DMS53 (cell line): ENCODE data around the gene SUGP2.
"Not testable (repeated sequence)": the region's sequence is repeated elsewhere in the genome, so short reads cannot be mapped to it uniquely, and the experiment has no call there.

Experiments used
- DNase-seq: peaks from one replicate; lab custom pipeline; 2025; lab: John Stamatoyannopoulos, UW

Gene SUGP2

GRCh38 chr19:19031891-19032290 is 1.4 kb downstream of the SUGP2 start:
- DNase-seq, result no peak

- no peak for DNase-seq
These were observed 4.8 kb downstream of the SUGP2 start for GRCh38 chr19:19028526-19028925.

GRCh38 chr19:19027228-19027627 is 6.1 kb downstream of the SUGP2 start:
- DNase-seq, result no peak

GRCh38 chr19:19026299-19026971 is 6.9 kb downstream of the SUGP2 start:
- no peak for DNase-seq

GRCh38 chr19:19025861-19026260 is 7.5 kb downstream of the SUGP2 start:
- DNase-seq, result no peak

- DNase-seq, result not testable (repeated sequence)
These were observed 9.9 kb downstream of the SUGP2 start for GRCh38 chr19:19023376-19023775.

GRCh38 chr19:19022380-19022961 is 10.8 kb downstream of the SUGP2 start:
- DNase-seq, result no peak

- DNase-seq, result peak; percentile 16
These were observed 12.2 kb downstream of the SUGP2 start for GRCh38 chr19:19021115-19021514.

- DNase-seq, result no peak
These were observed 22.8 kb downstream of the SUGP2 start for GRCh38 chr19:19010551-19010950.

GRCh38 chr19:19009951-19010350 is 23.4 kb downstream of the SUGP2 start:
- no peak for DNase-seq

- DNase-seq, result no peak
These were observed 27.1 kb downstream of the SUGP2 start for GRCh38 chr19:19006213-19006612.

GRCh38 chr19:19004144-19004543 is 29.2 kb downstream of the SUGP2 start:
- DNase-seq, result no peak

GRCh38 chr19:18999896-19000620 is 33.3 kb downstream of the SUGP2 start:
- DNase-seq, result no peak

GRCh38 chr19:18999016-18999758 is 34.1 kb downstream of the SUGP2 start:
- no peak for DNase-seq

- DNase-seq, result no peak
These were observed 35.0 kb downstream of the SUGP2 start for GRCh38 chr19:18998276-18998675.

- DNase-seq, result no peak
These were observed 36.4 kb downstream of the SUGP2 start for GRCh38 chr19:18996796-18997394.

- DNase-seq, result no peak
These were observed 37.0 kb downstream of the SUGP2 start for GRCh38 chr19:18996351-18996750.

GRCh38 chr19:18995804-18996241 is 37.5 kb downstream of the SUGP2 start:
- peak; percentile 61 for DNase-seq

GRCh38 chr19:18993115-18993514 is 40.2 kb downstream of the SUGP2 start:
- DNase-seq, result no peak

- DNase-seq, result no peak
These were observed 40.6 kb downstream of the SUGP2 start for GRCh38 chr19:18992696-18993095.

- DNase-seq, result no peak
These were observed 41.8 kb downstream of the SUGP2 start for GRCh38 chr19:18991468-18991867.

GRCh38 chr19:18991006-18991405 is 42.3 kb downstream of the SUGP2 start:
- no peak for DNase-seq
